Activated B cell treated with CpG ODN at 0.5 μM for 24 hours (primary cell): ENCODE data around the gene MESP1. TPM values are rescaled to one million over a fixed set of nuclear protein-coding genes. Genes with fewer than 3 reads are reported as not detected.

ENCODE experiments used
- ATAC-seq: fragments of 200-7000 bp; cut with Tn5 transposase; one replicate; pipeline ENCODE4 v1.10.0; 2021; ENCODE audit warnings: low read depth, mild to moderate bottlenecking, moderate library complexity
- CTCF ChIA-PET: fragments of 350-600 bp; sonication (Branson Sonifier 250); formaldehyde crosslinking; loops from one replicate; lab custom pipeline; 2021; ENCODE audit warnings: antibody characterized with exemption; lab: Charles Lee
- POLR2A ChIA-PET: fragments of 350-600 bp; sonication (Branson Sonifier 250); formaldehyde crosslinking; loops from one replicate; lab custom pipeline; 2021; ENCODE audit warnings: antibody characterized with exemption; lab: Charles Lee
- DNase-seq: peaks from one replicate; pipeline ENCODE4 v3.0.0; 2022
- H3K27ac Mint-ChIP-seq: one replicate; pipeline ENCODE4 v1.8.0; 2020; ENCODE audit warnings: mixed read lengths
- H3K27me3 Mint-ChIP-seq: one replicate; pipeline ENCODE4 v1.8.0; 2021; ENCODE audit warnings: mixed read lengths
- H3K36me3 Mint-ChIP-seq: one replicate; pipeline ENCODE4 v1.8.0; 2021; ENCODE audit warnings: low read depth, mixed read lengths
- H3K4me1 Mint-ChIP-seq: one replicate; pipeline ENCODE4 v1.8.0; 2021; ENCODE audit warnings: mixed read lengths
- H3K4me3 Mint-ChIP-seq: one replicate; pipeline ENCODE4 v1.8.0; 2020; ENCODE audit warnings: mild to moderate bottlenecking, mixed read lengths
- H3K9me3 Mint-ChIP-seq: one replicate; pipeline ENCODE4 v1.8.0; 2020; ENCODE audit warnings: mixed read lengths
- CTCF ChIP-seq: fragments of 200-600 bp; IDR thresholded peaks from one replicate; pipeline ENCODE4 v1.8.0; 2022; ENCODE audit warnings: antibody characterized with exemption, mild to moderate bottlenecking
- intact Hi-C: fragments of 100-400 bp; cut with micrococcal nuclease; formaldehyde crosslinking; loops from one replicate; pipeline ENCODE4 v1.15.1; 2024
- total RNA-seq: library from RNA; stranded (reverse); gene quantifications from 2 replicates; pipeline ENCODE4 v1.2.3, GENCODE V29; 2022

MESP1 gene
- total RNA-seq, 1 donor from 2014 or later, result 0.24 TPM

- no peaks in the 10 kb centered on the region for H3K36me3 Mint-ChIP-seq
- no peak for TF ChIP-seq CTCF
Observed at GRCh38 chr15:89731275-89731674, 19.8 kb downstream of the MESP1 start.

DNA sequence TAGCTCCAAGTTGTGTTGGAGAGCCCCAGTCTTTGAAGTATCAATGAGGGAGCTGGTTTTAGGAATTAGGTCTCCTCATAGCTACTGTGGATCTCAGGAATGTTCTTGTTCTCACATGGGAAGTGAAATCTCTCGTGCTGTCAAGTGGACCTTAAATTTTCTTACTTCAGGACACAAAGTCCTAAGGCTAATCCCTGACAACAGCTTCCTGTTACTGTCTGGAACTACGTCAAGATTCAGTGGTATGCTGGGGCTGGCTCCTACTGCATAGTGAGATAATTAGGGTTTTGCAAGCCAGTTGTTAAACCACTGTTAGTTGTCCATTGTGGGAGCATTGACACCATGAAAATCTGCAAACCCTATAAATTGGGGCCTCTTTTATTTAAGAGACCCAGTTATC lies 22.8 kb downstream of the MESP1 start:
- H3K4me1 Mint-ChIP-seq, result no peaks in the 10 kb centered on the region
- DNase-seq (no peak), ATAC-seq (no peak)
- H3K27ac Mint-ChIP-seq, result no peak overlapping the region
- H3K4me3 Mint-ChIP-seq, result no peak overlapping the region
- peaks cover 5% of the 10 kb centered on the region for H3K27me3 Mint-ChIP-seq
- peaks cover 3% of the 10 kb centered on the region for H3K9me3 Mint-ChIP-seq
- intact Hi-C loops, result no loop called here
- no peak for TF ChIP-seq CTCF
- H3K36me3 Mint-ChIP-seq, result no peaks in the 10 kb centered on the region
- ChIA-PET CTCF (no interaction called here), POLR2A (interaction anchor here (1.2 kb wide), 1 partner anchor 12 kb away, joined by 3 read pairs; no protein-coding TSS in a partner anchor)

More at GRCh38 chr15:89731275-89731674, 19.8 kb downstream of the MESP1 start:
- ChIA-PET POLR2A (no interaction called here), CTCF (interaction anchor here (1.2 kb wide), 1 partner anchor 9 kb away, joined by 5 read pairs; no protein-coding TSS in a partner anchor)
- DNase-seq (no peak), ATAC-seq (no peak)
- Mint-ChIP-seq H3K27me3 (peaks cover 8% of the 10 kb centered on the region), H3K27ac (no peak overlapping the region), H3K9me3 (no peaks in the 10 kb centered on the region), H3K4me1 (no peaks in the 10 kb centered on the region), H3K4me3 (no peak overlapping the region)
- intact Hi-C loops, result no loop called here

- Mint-ChIP-seq H3K36me3 (no peaks in the 10 kb centered on the region), H3K4me1 (no peaks in the 10 kb centered on the region), H3K27ac (no peak overlapping the region), H3K4me3 (no peak overlapping the region), H3K9me3 (peaks cover 5% of the 10 kb centered on the region), H3K27me3 (peaks cover 11% of the 10 kb centered on the region)
- DNase-seq (no peak), ATAC-seq (no peak)
- TF ChIP-seq CTCF, result no peak
- intact Hi-C loops, result no loop called here
- CTCF ChIA-PET, result no interaction called here
- POLR2A ChIA-PET, result no interaction called here
Observed at GRCh38 chr15:89725064-89725463, 26.0 kb downstream of the MESP1 start.

DNA sequence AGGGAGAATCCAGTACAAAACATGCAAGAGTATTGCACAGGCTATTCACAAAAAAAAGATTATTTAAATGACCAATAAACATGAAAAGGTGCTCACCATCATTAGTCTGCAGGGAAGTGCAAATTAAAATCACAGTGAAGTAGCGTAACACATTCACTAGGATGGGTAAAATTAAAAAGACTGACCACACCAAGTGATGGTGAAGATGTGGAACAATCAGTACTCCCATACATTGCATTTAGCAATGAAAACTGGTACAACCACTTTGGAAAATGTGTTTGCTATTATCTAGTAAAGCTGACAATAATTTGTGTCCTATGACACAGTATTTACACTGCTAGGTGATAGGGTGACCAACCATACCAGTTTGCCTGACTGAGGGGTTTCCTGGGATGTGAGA lies 26.4 kb downstream of the MESP1 start:
- CTCF ChIA-PET, result no interaction called here
- POLR2A ChIA-PET, result no interaction called here
- ATAC-seq (no peak), DNase-seq (no peak)
- H3K36me3 Mint-ChIP-seq, result no peaks in the 10 kb centered on the region
- H3K27ac Mint-ChIP-seq, result no peak overlapping the region
- H3K9me3 Mint-ChIP-seq, result peaks cover 5% of the 10 kb centered on the region
- H3K4me3 Mint-ChIP-seq, result no peak overlapping the region
- intact Hi-C loops, result no loop called here
- H3K4me1 Mint-ChIP-seq, result no peaks in the 10 kb centered on the region
- no peak for TF ChIP-seq CTCF
- peaks cover 9% of the 10 kb centered on the region for H3K27me3 Mint-ChIP-seq

GRCh38 chr15:89723031-89723430 lies 28.0 kb downstream of the MESP1 start:
- ChIA-PET POLR2A (no interaction called here), CTCF (interaction anchor here (1.0 kb wide), 1 partner anchor 17 kb away, joined by 3 read pairs; no protein-coding TSS in a partner anchor)
- no peak for ATAC-seq
- peaks cover 5% of the 10 kb centered on the region for H3K9me3 Mint-ChIP-seq
- TF ChIP-seq CTCF, result no peak
- H3K27me3 Mint-ChIP-seq, result peaks cover 9% of the 10 kb centered on the region
- H3K36me3 Mint-ChIP-seq, result no peaks in the 10 kb centered on the region
- DNase-seq, result no peak
- no peaks in the 10 kb centered on the region for H3K4me1 Mint-ChIP-seq
- H3K4me3 Mint-ChIP-seq, result no peak overlapping the region
- intact Hi-C loops, result no loop called here
- H3K27ac Mint-ChIP-seq, result no peak overlapping the region
